ENCODE results near the gene CDC42EP3.

The CDC42EP3 gene

DNA sequence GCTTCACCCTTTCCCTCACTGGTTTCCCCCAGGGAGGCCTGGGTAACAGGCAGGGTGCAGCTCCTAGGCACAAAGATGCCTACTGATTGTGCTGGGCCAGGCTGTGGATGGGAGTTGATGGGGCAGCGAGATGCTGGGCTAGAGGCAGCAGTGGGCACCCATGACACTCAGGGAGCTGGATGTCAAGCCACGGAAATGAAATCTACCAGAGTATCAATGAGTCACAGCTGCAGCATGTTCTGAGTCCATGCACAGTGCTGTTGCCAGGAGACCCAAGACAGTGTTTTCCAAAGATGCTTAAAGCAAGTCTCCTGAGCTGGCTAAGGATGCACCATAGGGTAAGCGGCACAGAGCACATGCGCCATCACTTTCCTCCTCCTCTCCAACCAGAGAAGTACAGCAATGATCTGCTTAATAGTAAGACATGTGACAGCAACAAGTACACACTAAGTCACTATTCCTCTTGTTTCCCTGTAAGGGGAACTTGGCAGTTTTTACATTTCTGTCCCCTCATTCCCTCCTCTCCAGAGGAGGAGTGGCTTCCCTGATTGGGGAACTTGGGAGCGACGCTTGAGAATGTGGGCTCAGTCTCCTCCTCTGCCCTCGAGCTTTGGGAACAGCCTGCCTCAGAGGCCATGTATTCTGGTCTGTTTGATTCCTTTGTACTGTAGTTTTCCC is 57.2 kb downstream of the CDC42EP3 start:
- TF ChIP-seq CTCF (IDR thresholded peaks at IDR 0.05; ENCODE audit: control insufficient read depth, insufficient read depth, low read depth, low read length, missing control alignments) = no peak
- no peak overlapping the region for H3K4me3 ChIP-seq (ENCODE audit: control insufficient read depth, low read depth, low read length)
- DNase-seq (ENCODE audit: low read depth) = no peak

- TF ChIP-seq CTCF (IDR thresholded peaks at IDR 0.05; ENCODE audit: control insufficient read depth, insufficient read depth, low read depth, low read length, missing control alignments) = no peak
- no peak for DNase-seq (ENCODE audit: low read depth)
- no peak overlapping the region for H3K4me3 ChIP-seq (ENCODE audit: control insufficient read depth, low read depth, low read length)
Measured at GRCh38 chr2:37612382-37612781, 59.1 kb downstream of the CDC42EP3 start.

DNA sequence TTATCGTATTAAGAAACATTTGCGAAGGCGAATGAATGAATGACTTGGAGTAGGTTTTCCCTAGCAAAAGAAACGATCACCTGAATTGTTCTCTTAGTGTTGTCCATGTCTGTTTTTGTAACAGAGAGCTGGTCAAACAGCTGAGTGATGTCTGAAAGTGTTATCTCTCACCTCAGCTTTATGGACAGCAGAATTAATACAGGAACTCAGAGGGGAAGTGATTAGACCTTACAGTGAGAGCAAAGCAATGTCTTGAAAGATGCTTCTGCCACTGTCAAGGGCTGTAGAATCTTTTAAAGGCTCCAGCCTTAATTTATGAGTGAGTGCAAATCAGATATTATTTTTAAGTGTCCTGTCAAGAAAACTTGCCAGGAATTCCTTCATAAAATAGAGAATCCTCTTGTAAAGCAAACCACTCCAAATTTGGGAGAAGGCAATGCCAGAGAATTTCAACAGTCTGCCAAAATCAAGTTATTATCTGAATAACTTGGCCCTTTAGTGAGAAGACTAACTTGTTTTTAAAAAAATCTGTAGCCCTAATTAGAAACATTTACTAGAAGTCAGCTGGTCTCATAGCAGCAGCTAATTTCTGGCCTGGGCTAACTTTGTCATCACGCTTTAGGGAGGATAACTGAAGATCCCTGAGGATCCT is 60.7 kb downstream of the CDC42EP3 start:
- no peak overlapping the region for H3K4me3 ChIP-seq (ENCODE audit: control insufficient read depth, low read depth, low read length)
- TF ChIP-seq CTCF (IDR thresholded peaks at IDR 0.05; ENCODE audit: control insufficient read depth, insufficient read depth, low read depth, low read length, missing control alignments) = no peak
- peak; percentile 90 for DNase-seq (ENCODE audit: low read depth)

DNA sequence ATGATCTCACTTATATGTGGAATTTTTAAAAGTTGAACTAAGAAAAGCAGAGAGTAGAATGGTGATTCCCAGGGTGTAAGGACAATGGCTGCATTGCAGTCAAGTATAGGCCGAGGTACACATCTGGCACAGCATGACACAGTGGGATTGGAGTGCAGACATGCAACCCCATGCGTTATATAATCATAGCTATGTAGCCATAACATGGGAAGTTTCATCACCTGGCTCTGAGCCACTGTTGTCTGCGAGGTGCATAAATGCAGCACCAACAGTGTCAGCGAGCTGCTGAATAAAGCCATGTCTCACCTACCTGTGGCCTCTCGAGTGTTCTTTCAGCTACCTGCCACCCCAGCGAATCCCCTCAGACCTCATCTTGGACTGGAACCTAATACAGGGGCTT is 61.7 kb downstream of the CDC42EP3 start:
- TF ChIP-seq CTCF (IDR thresholded peaks at IDR 0.05; ENCODE audit: control insufficient read depth, insufficient read depth, low read depth, low read length, missing control alignments) = no peak
- H3K4me3 ChIP-seq (ENCODE audit: control insufficient read depth, low read depth, low read length) = no peak overlapping the region
- DNase-seq (ENCODE audit: low read depth) = no peak

- H3K4me3 ChIP-seq (ENCODE audit: control insufficient read depth, low read depth, low read length) = no peak overlapping the region
- no peak for TF ChIP-seq CTCF (IDR thresholded peaks at IDR 0.05; ENCODE audit: control insufficient read depth, insufficient read depth, low read depth, low read length, missing control alignments)
- DNase-seq (ENCODE audit: low read depth) = no peak
Measured at GRCh38 chr2:37604716-37605115, 66.7 kb downstream of the CDC42EP3 start.

DNA sequence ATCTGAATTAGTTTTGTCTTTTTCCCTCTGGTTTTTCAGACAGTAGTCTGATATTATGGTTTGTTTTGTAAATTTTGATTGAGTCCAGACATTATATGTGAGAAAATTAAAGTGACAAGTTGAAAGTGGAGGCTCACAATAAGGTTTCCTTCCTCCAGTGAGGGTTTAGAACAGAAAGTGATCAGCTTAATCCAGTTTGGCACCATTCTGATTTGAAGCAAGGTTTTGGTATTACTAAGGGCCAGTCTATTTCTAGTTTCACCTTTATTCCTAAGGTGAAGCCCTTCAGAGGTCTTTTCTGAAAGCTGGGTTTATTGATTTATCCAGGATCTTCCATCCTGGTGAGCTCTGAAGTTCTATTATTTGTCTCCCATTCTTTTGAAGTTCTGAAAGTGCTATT is 68.7 kb downstream of the CDC42EP3 start:
- no peak for TF ChIP-seq CTCF (IDR thresholded peaks at IDR 0.05; ENCODE audit: control insufficient read depth, insufficient read depth, low read depth, low read length, missing control alignments)
- H3K4me3 ChIP-seq (ENCODE audit: control insufficient read depth, low read depth, low read length) = no peak overlapping the region
- DNase-seq (ENCODE audit: low read depth) = no peak
